BJ (cell line): ENCODE data around the gene TSC22D4. TPM values are rescaled to one million over a fixed set of nuclear protein-coding genes. Genes with fewer than 3 reads are reported as not detected.

Experiments
- CTCF ChIA-PET: fragments of 350-600 bp; formaldehyde crosslinking; extraction: SDS; loops from one replicate; lab custom pipeline; 2021; ENCODE audit warnings: antibody characterized with exemption, inconsistent platforms; lab: Yijun Ruan, JAX
- POLR2A ChIA-PET: fragments of 300-600 bp; sonication (Branson Sonifier 250); formaldehyde crosslinking; extraction: SDS; loops from one replicate; lab custom pipeline; 2021; ENCODE audit warnings: antibody characterized with exemption; lab: Charles Lee
- DNase-seq: peaks from one replicate; pipeline ENCODE4 v3.0.0-alpha.2; 2011; ENCODE audit warnings: low read depth
- H3K27me3 ChIP-seq: 2 replicates; pipeline ENCODE4 v1.6.0; 2011; ENCODE audit warnings: low read length; ENCODE audit not compliant: control insufficient read depth, insufficient read depth
- H3K36me3 ChIP-seq: 2 replicates; pipeline ENCODE4 v1.5.1; 2011; ENCODE audit warnings: low read length; ENCODE audit not compliant: control insufficient read depth, insufficient read depth
- H3K4me3 ChIP-seq: 2 replicates; pipeline ENCODE4 v1.5.1; 2011; ENCODE audit warnings: low read depth, mild to moderate bottlenecking, control low read depth, low read length
- CTCF ChIP-seq: IDR thresholded peaks from 2 replicates; pipeline ENCODE4 v1.5.1; 2011; ENCODE audit warnings: low read depth, mild to moderate bottlenecking, control low read depth, inconsistent platforms, low read length, moderate library complexity; ENCODE audit not compliant: insufficient read depth
- polyA plus RNA-seq: library from polyadenylated mRNA; depleted of rRNA; stranded (reverse); fragments of >200 nt; gene quantifications from 2 replicates; pipeline ENCODE4 v1.2.3, GENCODE V29; 2011

TSC22D4 gene
- polyA plus RNA-seq, 1 experiment = 20.7 TPM

DNA sequence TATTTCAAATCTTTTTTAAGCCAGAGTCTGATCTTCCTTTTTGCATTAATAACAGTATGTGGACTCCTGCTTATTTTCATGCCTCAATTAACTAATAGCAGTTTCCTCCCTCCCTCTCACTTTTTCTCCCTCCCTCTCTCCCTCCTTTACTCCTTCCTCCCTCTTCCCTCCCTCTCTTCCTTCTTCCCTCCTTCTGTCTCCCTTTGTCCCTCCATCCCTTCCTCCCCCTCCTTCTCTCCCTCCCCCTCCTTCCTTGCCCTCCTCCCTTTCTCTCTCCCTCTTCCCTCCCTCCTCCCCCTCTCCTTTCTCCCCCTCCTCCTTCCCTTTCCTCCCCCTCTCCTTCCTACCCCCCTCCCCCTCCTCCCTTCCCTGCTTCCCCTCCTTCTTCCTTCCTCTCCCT lies 52.5 kb downstream of the TSC22D4 start:
- POLR2A ChIA-PET = no interaction called here
- TF ChIP-seq CTCF = no peak
- Histone ChIP-seq H3K4me3 (no peak overlapping the region), H3K36me3 (no peaks in the 10 kb centered on the region; the same call in 1 of the 2 replicates), H3K27me3 (no peaks in the 10 kb centered on the region)
- no peak for DNase-seq
- CTCF ChIA-PET = no interaction called here

GRCh38 chr7:100425347-100425746 lies 53.7 kb downstream of the TSC22D4 start:
- no peak for DNase-seq
- Histone ChIP-seq H3K4me3 (no peak overlapping the region), H3K36me3 (no peaks in the 10 kb centered on the region; the same call in 1 of the 2 replicates), H3K27me3 (no peaks in the 10 kb centered on the region)
- ChIA-PET POLR2A (no interaction called here), CTCF (interaction anchor here (1.8 to 2.6 kb wide), 2 partner anchors 10 to 17 kb away, joined by 4 to 8 read pairs; no protein-coding TSS in a partner anchor)
- TF ChIP-seq CTCF = no peak

DNA sequence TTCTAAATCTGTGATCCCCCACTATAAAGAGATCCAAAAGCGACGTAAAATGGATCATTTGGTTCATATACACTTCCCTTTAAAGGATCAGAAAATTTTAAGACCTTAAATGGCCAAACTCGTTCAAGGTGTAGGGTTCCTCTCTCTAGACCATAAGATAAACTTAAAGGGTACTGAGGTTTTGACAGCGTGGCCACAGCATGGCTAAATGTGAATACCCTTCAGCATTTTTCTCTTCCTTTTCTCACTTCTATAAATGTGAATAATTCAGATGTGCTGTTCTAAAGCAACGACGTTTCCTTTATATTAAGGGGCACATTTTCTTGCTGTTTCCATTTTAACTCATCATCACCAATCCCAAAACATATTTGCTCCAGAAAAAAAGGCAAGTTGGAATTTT lies 55.7 kb downstream of the TSC22D4 start:
- no peaks in the 10 kb centered on the region for H3K36me3 ChIP-seq
- no peaks in the 10 kb centered on the region for H3K27me3 ChIP-seq
- no peak overlapping the region for H3K4me3 ChIP-seq
- no peak for DNase-seq
- ChIA-PET CTCF (interaction anchor here (1.9 kb wide), 1 partner anchor 15 kb away, joined by 5 read pairs; no protein-coding TSS in a partner anchor), POLR2A (no interaction called here)
- no peak for TF ChIP-seq CTCF

GRCh38 chr7:100419660-100420226 lies 59.3 kb downstream of the TSC22D4 start:
- Histone ChIP-seq H3K27me3 (no peaks in the 10 kb centered on the region), H3K36me3 (no peaks in the 10 kb centered on the region), H3K4me3 (no peak overlapping the region)
- TF ChIP-seq CTCF = no peak
- DNase-seq = no peak
- POLR2A ChIA-PET = no interaction called here
- CTCF ChIA-PET = interaction anchor here (3.3 kb wide), 1 partner anchor 12 kb away, joined by 21 read pairs; no protein-coding TSS in a partner anchor

- Histone ChIP-seq H3K27me3 (no peaks in the 10 kb centered on the region), H3K36me3 (no peaks in the 10 kb centered on the region), H3K4me3 (no peak overlapping the region)
- CTCF ChIA-PET = interaction anchor here (3.3 kb wide), 1 partner anchor 11 kb away, joined by 21 read pairs; no protein-coding TSS in a partner anchor
- DNase-seq = no peak
- POLR2A ChIA-PET = no interaction called here
- TF ChIP-seq CTCF = no peak
Observed at GRCh38 chr7:100418930-100419659, 59.9 kb downstream of the TSC22D4 start.
